ENCODE results near the gene CARS1. TPM values are rescaled to one million over a fixed set of nuclear protein-coding genes. Genes with fewer than 3 reads are reported as not detected.

Gene CARS1
- total and polyA plus RNA-seq, 7 donors = 24.2 to 78.6 (median 52.0) TPM

DNA sequence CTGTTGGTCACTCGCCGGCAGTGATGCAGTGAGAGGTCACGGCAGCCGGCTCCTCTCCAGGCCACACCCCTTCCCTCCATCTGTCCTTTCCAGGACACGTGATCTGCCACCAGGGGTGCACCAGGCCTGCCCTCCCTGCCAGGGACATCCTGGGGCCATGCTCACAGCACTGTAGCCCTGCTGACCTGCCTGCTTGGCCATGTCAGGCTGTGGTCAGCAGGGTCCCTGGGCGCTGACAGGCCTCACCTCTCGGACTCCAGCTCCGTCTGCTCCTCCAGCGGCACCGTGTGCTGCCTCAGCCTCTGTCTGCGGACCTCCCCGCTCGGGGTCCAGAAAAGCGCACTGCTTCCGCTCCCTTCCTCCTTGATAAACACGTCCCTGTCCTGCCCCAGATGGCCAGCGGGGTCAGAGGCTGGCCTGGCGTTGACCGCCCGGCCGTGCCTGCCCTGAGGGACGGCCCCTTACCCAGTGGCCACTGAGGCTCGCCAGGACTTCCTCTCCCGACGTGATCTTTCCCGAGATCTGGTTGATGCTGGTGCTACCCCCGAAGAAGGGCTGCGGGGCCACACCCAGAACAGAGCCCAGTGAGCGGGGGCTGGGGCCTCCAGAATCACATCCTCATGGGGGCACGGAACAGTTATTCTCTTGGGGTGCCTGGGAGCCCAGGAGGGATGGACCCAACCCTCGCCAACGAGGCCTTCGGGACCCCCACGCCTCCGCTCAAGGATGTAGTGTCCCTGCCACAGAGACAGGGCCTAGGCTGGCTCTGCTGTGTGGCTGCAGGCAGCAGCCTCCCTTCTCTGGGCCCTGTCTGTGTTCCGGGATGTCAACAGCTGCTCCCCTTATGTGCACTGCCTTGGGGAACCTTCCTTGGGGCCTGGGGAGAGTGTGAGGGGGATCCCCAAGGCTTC, 36.3 kb upstream of the CARS1 start:
- H3K4me1 ChIP-seq = peaks cover 13% of the 10 kb centered on the region
- H3K9me3 ChIP-seq = no peaks in the 10 kb centered on the region
- no peak overlapping the region for H3K4me3 ChIP-seq
- intact Hi-C loops (cut with DNase I) = no loop called here
- TF ChIP-seq, protein P1, sequence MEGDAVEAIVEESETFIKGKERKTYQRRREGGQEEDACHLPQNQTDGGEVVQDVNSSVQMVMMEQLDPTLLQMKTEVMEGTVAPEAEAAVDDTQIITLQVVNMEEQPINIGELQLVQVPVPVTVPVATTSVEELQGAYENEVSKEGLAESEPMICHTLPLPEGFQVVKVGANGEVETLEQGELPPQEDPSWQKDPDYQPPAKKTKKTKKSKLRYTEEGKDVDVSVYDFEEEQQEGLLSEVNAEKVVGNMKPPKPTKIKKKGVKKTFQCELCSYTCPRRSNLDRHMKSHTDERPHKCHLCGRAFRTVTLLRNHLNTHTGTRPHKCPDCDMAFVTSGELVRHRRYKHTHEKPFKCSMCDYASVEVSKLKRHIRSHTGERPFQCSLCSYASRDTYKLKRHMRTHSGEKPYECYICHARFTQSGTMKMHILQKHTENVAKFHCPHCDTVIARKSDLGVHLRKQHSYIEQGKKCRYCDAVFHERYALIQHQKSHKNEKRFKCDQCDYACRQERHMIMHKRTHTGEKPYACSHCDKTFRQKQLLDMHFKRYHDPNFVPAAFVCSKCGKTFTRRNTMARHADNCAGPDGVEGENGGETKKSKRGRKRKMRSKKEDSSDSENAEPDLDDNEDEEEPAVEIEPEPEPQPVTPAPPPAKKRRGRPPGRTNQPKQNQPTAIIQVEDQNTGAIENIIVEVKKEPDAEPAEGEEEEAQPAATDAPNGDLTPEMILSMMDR (IDR thresholded peaks at IDR 0.05) = no peak
- DNase-seq (peak in 1 of 2 donors; percentile 59), ATAC-seq (peak; percentile 15 to 55 (median 36))
- 75 to 78% (median 78%) methylated on average over 36 of the region's 36 CpGs for WGBS, 3 donors
- H3K27me3 ChIP-seq (ENCODE audit: insufficient read depth in 3 of 3, low read length in 2 of 3) = no peaks in the 10 kb centered on the region
- H3K27ac ChIP-seq = no peak overlapping the region
- peaks cover 0 to 18% of the 10 kb centered on the region in 2 donors for H3K36me3 ChIP-seq (ENCODE audit: insufficient read depth in 1 of 2, low read depth in 1 of 2)

DNA sequence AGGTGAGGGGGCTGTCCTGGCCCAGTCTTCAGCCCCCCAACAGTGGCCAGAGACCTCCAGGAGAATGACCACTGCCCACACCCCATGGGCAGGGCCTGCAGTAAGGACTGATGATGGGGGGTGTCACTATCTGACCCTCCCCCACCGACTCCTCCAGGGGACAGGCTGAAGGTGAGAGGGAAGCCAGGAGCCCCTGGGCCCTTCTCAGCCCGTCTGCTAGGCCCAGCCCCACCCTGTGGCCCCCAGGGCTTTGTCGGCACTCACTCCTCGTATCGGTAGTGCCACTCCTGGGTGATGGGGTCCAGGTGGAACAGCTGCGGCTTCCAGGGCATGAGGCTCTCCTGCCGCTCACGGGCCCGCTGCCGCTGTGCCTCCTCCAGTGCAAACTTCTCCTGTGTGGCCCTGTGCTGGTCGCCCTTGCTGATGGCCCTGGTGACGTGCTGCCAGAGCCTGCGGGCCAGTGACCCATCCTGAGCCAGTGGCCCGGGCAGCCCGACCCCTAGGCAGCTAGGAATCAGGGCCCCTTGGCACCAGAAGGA, 35.4 kb upstream of the CARS1 start:
- peaks cover 14% of the 10 kb centered on the region for H3K4me1 ChIP-seq
- intact Hi-C loops (cut with DNase I) = loop anchor here in 1 of 2 donors (1.0 kb wide), 1 partner anchor 55 kb away; no protein-coding TSS in a partner anchor
- 80 to 87% (median 81%) methylated on average over 14 to 15 of the region's 15 CpGs for WGBS, 3 donors
- ATAC-seq = no peak
- peak in 1 of 2 donors; percentile 47 for DNase-seq
- H3K9me3 ChIP-seq = no peaks in the 10 kb centered on the region
- peaks cover 0 to 14% of the 10 kb centered on the region in 2 donors for H3K36me3 ChIP-seq (ENCODE audit: insufficient read depth in 1 of 2, low read depth in 1 of 2)
- H3K4me3 ChIP-seq = no peak overlapping the region
- H3K27me3 ChIP-seq (ENCODE audit: insufficient read depth in 3 of 3, low read length in 2 of 3) = no peaks in the 10 kb centered on the region
- no peak overlapping the region for H3K27ac ChIP-seq
- TF ChIP-seq, protein P1 (IDR thresholded peaks at IDR 0.05) = no peak

DNA sequence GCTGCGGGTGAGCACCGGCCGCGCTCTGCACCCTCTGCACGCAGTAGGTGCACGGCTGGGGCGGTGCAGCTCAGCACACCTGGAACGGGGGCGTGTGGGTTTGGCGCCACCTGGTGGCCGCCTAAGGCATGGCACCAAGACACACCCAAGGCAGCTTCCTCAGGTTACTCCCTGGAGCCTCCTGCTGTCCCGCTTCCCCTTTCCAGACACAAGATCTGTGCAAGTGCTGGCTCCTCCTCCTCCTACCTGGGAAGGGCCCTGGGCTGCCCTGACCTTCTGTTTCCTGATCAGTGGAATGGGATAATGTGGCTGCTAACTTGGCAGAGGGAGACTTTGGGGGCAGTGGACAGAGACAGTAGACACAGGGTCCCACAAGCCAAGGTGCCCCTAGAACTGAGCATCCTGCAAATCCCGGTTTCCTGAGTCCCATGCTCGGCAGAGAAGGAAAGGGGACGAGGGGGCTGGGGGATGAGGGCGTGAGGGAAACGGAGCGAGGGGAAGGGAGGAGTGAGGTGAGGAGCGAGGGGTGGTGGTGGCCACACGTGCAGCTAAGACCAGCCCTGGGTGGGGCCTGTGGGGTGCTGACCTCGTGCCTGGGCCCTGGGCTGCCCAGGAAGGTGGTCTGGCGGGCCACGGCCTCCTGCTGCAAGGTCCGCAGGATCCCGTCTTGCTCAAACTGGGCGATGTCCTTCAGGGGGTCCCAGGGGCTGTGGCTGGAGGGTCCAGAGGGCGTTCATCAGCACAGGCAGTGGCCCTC, 34.8 kb upstream of the CARS1 start:
- Histone ChIP-seq H3K27me3 (ENCODE audit: insufficient read depth in 3 of 3, low read length in 2 of 3) (no peaks in the 10 kb centered on the region), H3K4me3 (no peak overlapping the region), H3K4me1 (peaks cover 14% of the 10 kb centered on the region), H3K9me3 (no peaks in the 10 kb centered on the region), H3K27ac (no peak overlapping the region), H3K36me3 (ENCODE audit: insufficient read depth in 1 of 2, low read depth in 1 of 2) (peaks cover 0 to 7% of the 10 kb centered on the region in 2 donors)
- 36 to 52% (median 42%) methylated on average over 21 to 27 of the region's 27 CpGs for WGBS, 3 donors
- intact Hi-C loops (cut with DNase I) = loop anchor here (1.0 to 2.0 kb wide), 2 partner anchors 55 kb away; no protein-coding TSS in a partner anchor
- ATAC-seq = peak; percentile 72 to 90 (median 81)
- peak; percentile 66 to 83 for DNase-seq
- TF ChIP-seq, protein P1 (IDR thresholded peaks at IDR 0.05) = peak; percentile 99

DNA sequence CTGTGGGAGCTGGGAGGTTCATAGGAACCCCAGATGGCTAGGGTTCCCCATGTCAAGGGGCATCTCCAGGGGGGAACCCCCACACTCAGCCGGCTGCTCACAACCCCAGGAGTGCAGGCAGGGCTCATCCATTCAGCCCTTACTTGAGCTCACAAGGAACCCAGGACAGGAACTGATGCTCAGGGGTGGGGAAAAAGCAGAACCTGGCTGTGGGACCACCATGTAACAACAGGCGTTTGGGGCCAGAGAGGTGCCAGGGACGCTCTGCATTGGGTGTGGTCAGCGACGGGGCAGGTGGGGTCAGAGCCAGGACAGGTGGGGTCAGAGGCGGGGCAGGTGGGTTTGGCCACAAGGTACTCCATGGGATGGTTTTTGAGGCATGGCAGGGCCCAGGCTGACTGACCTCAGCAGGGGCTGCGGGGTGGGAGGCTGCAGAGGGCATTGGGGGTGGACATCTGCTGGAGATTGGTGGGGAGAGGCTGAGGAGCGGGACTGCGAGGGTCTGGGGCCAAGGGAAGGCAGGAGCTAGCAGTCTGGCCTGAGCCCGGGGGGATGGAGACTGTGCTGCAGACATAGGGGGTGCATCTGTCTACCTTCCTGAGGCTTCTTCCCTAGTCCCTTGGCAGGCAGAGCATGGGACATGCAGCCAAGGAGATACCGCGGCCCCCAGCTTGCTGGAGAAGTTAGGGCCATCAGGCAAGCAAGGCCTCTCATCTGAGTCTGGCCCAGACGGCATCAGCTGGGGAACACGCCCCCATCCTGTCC, 34.0 kb upstream of the CARS1 start:
- no peaks in the 10 kb centered on the region for H3K27me3 ChIP-seq (ENCODE audit: insufficient read depth in 3 of 3, low read length in 2 of 3)
- intact Hi-C loops (cut with DNase I) = loop anchor here in 1 of 2 donors (2.0 kb wide), 1 partner anchor 54 kb away; no protein-coding TSS in a partner anchor

More for the DNA sequence above, 34.0 kb upstream of the CARS1 start:
- TF ChIP-seq, protein P1 (IDR thresholded peaks at IDR 0.05) = no peak
- peaks cover 0 to 7% of the 10 kb centered on the region in 2 donors for H3K36me3 ChIP-seq (ENCODE audit: insufficient read depth in 1 of 2, low read depth in 1 of 2)
- H3K27ac ChIP-seq = no peak overlapping the region
- no peak for ATAC-seq
- whole genome bisulfite sequencing, 3 donors = 67 to 78% (median 71%) methylated on average over 14 of the region's 14 CpGs
- no peaks in the 10 kb centered on the region for H3K9me3 ChIP-seq
- DNase-seq = no peak
- no peak overlapping the region for H3K4me3 ChIP-seq
- H3K4me1 ChIP-seq = peaks cover 14% of the 10 kb centered on the region
